CD14-positive monocyte (primary cell): ENCODE measurements around the gene NUTM2D. TPM values are rescaled to one million over a fixed set of nuclear protein-coding genes. Genes with fewer than 3 reads are reported as not detected.
A peak's percentile ranks its signal among the peaks of the same experiment; 100 is the strongest.
"Not testable (repeated sequence)": the region's sequence is repeated elsewhere in the genome, so short reads cannot be mapped to it uniquely, and the experiment has no call there.

Source experiments
- DNase-seq, 3 donors: peaks; one replicate each; pipeline ENCODE4 v3.0.0-alpha.2; 2011 to 2022
- H2AFZ ChIP-seq: 2 replicates; pipeline ENCODE4 v1.6.0; 2012; ENCODE audit warnings: mild to moderate bottlenecking, low read depth, low read length, inconsistent platforms; ENCODE audit not compliant: insufficient read depth, poor library complexity, severe bottlenecking
- H3K27ac ChIP-seq, 2 donors: 1 replicate in 1 of 2; 2 replicates in 1 of 2; pipeline ENCODE4 v1.5.1; 2012 to 2013; ENCODE audit warnings: low read length in 2 of 2, control low read depth in 1 of 2, inconsistent platforms in 1 of 2, low read depth in 1 of 2, mild to moderate bottlenecking in 1 of 2
- H3K27me3 ChIP-seq, 2 donors: one replicate each; pipeline versions ENCODE4 v1.6.0 to v1.6.1; 2011 to 2013; ENCODE audit warnings: low read length in 2 of 2; ENCODE audit not compliant: control insufficient read depth in 2 of 2, insufficient read depth in 2 of 2
- H3K36me3 ChIP-seq, 2 donors: replicated peaks in 1 of 2; 1 replicate in 1 of 2; 2 replicates in 1 of 2; pipeline versions ENCODE4 v1.5.1 to v1.6.1; 2012 to 2013; ENCODE audit warnings: low read length in 2 of 2, control low read depth in 1 of 2, inconsistent platforms in 1 of 2, mild to moderate bottlenecking in 1 of 2; ENCODE audit not compliant: insufficient read depth in 2 of 2, control insufficient read depth in 1 of 2
- H3K4me1 ChIP-seq, 2 donors: 1 replicate in 1 of 2; 2 replicates in 1 of 2; pipeline versions ENCODE4 v1.5.1 to v1.6.1; 2012 to 2013; ENCODE audit warnings: low read length in 2 of 2, control low read depth in 1 of 2, inconsistent platforms in 1 of 2, mild to moderate bottlenecking in 1 of 2, moderate library complexity in 1 of 2; ENCODE audit not compliant: insufficient read depth in 2 of 2, control insufficient read depth in 1 of 2
- H3K4me2 ChIP-seq: replicated peaks from 2 replicates; pipeline ENCODE3; 2012; ENCODE audit warnings: low read length, moderate library complexity, mild to moderate bottlenecking; ENCODE audit not compliant: poor library complexity, severe bottlenecking; ENCODE audit errors: extremely low read depth
- H3K4me3 ChIP-seq, 3 experiments: fragments of 200-600 bp in 1 of 3; sonication (generic) in 1 of 3; replicated peaks in 1 of 3; 1 replicate in 2 of 3; 2 replicates in 1 of 3; pipeline ENCODE4 v1.5.1; 2011 to 2013; ENCODE audit warnings: low read length in 3 of 3, mild to moderate bottlenecking in 3 of 3, control low read depth in 2 of 3, low read depth in 2 of 3, inconsistent platforms in 1 of 3, moderate library complexity in 1 of 3
- H3K79me2 ChIP-seq: 2 replicates; pipeline ENCODE4 v1.6.0; 2012; ENCODE audit warnings: mild to moderate bottlenecking, control low read depth, inconsistent platforms, low read length, moderate library complexity; ENCODE audit not compliant: insufficient read depth
- H3K9ac ChIP-seq: 2 replicates; pipeline ENCODE4 v1.6.0; 2017; ENCODE audit warnings: low read length, mild to moderate bottlenecking; ENCODE audit not compliant: insufficient read depth, poor library complexity, severe bottlenecking
- H3K9me3 ChIP-seq, 2 donors: replicated peaks in 1 of 2; 1 replicate in 1 of 2; 2 replicates in 1 of 2; pipeline versions ENCODE4 v1.5.1 to v1.6.1; 2012 to 2013; ENCODE audit warnings: low read length in 2 of 2, control low read depth in 1 of 2; ENCODE audit not compliant: control insufficient read depth in 1 of 2, insufficient read depth in 1 of 2
- H4K20me1 ChIP-seq: 2 replicates; pipeline ENCODE4 v1.6.0; 2012; ENCODE audit warnings: mild to moderate bottlenecking, low read length, control low read depth, moderate library complexity; ENCODE audit not compliant: insufficient read depth
- H3K27ac Mint-ChIP-seq, 7 donors: one replicate each; pipeline ENCODE4 v1.8.0; 2020; ENCODE audit warnings: mild to moderate bottlenecking in 7 of 7, mixed read lengths in 7 of 7, moderate library complexity in 6 of 7, inconsistent platforms in 2 of 7
- H3K27me3 Mint-ChIP-seq, 3 donors: one replicate each; pipeline ENCODE4 v1.8.0; 2021 to 2022; ENCODE audit warnings: low read depth in 3 of 3, mild to moderate bottlenecking in 3 of 3, mixed read lengths in 3 of 3, moderate library complexity in 3 of 3, inconsistent platforms in 1 of 3
- H3K36me3 Mint-ChIP-seq, 2 donors: one replicate each; pipeline ENCODE4 v1.8.0; 2020; ENCODE audit warnings: mixed read lengths in 2 of 2, inconsistent platforms in 1 of 2, mild to moderate bottlenecking in 1 of 2
- H3K4me1 Mint-ChIP-seq: one replicate; pipeline ENCODE4 v1.8.0; 2020; ENCODE audit warnings: mild to moderate bottlenecking, mixed read lengths
- H3K4me3 Mint-ChIP-seq, 2 donors: one replicate each; pipeline ENCODE4 v1.8.0; 2020; ENCODE audit warnings: mild to moderate bottlenecking in 2 of 2, mixed read lengths in 2 of 2, moderate library complexity in 1 of 2
- H3K9me3 Mint-ChIP-seq, 7 donors: one replicate each; pipeline ENCODE4 v1.8.0; 2020 to 2022; ENCODE audit warnings: mixed read lengths in 7 of 7, mild to moderate bottlenecking in 6 of 7, moderate library complexity in 6 of 7, inconsistent platforms in 2 of 7
- WGBS: methylation state at CpG from one replicate; pipeline ENCODE4 v1.1.5; 2013; ENCODE audit warnings: missing lambda C conversion rate; ENCODE audit not compliant: insufficient coverage; 5-methylcytosine and 5-hydroxymethylcytosine counted together
- intact Hi-C, 2 donors: fragments of 100-400 bp; cut with micrococcal nuclease; formaldehyde crosslinking; loops; one replicate each; pipeline versions ENCODE4 v1.15.0 to v1.15.1; 2023
- polyA plus RNA-seq, 3 donors: library from polyadenylated mRNA; depleted of rRNA in 1 of 3; unstranded in 2 of 3; stranded (reverse) in 1 of 3; fragments of 300-500 nt in 2 of 3; fragments of >200 nt in 1 of 3; fragmentation: Illumina TruSeq in 2 of 3; gene quantifications; 1 replicate in 2 of 3; 2 replicates in 1 of 3; pipeline ENCODE4 v1.2.3, GENCODE V29; 2012 to 2021

Gene NUTM2D
- polyA plus RNA-seq, 3 donors, result 0.03 to 3.3 TPM; not detected in 1

DNA sequence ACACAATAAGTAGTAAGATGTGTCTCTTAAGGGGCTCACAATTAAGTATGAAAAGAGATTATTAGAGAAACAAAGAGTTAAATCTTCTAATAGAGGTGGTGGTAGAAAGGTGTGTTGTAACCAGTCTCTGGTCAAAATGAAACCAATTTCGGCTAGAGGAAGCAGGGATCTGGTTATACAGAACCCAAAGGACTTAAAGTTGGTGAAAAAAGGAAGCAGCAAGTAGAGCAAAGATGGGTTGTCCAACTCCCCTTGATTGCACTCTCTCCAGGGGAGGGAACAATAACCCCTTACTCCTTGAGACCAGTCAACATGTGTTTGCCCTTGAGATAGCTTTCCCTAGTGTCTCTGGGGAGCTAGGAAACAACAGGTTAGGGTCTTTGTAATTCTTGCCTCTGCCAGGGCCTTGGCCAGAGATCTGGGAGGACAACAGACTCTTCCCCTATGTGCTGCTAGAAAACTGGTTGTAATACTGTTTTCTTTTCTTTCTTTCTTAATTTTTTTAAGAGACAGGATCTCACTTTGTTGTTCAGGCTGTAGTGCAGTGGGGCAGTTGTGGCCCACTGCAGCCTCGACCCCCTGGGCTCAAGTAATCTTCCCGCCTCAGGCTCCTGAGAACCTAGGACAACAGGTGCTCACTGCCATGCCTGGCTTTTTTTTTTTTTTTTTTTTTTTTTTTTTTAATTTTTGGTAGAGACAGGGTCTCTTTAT, 43.7 kb upstream of the NUTM2D start:
- DNase-seq, H3K36me3 Mint-ChIP-seq, H3K27me3 ChIP-seq, H3K36me3 ChIP-seq, H3K9me3 ChIP-seq, H3K9ac ChIP-seq, intact Hi-C loops, H3K27me3 Mint-ChIP-seq, H3K4me1 ChIP-seq, H3K79me2 ChIP-seq, H3K9me3 Mint-ChIP-seq, H2AFZ ChIP-seq, H3K4me3 ChIP-seq, H3K4me3 Mint-ChIP-seq, H3K4me2 ChIP-seq, H4K20me1 ChIP-seq: not testable (repeated sequence)
- WGBS, result no CpG with 5 or more reads among the region's 3 CpGs
- H3K27ac Mint-ChIP-seq, result peak overlapping the region in 2 of 7 donors; percentile 14 to 23
- H3K4me1 Mint-ChIP-seq, result peaks cover 13% of the 10 kb centered on the region
- peak overlapping the region in 1 of 2 donors; percentile 14 for H3K27ac ChIP-seq

DNA sequence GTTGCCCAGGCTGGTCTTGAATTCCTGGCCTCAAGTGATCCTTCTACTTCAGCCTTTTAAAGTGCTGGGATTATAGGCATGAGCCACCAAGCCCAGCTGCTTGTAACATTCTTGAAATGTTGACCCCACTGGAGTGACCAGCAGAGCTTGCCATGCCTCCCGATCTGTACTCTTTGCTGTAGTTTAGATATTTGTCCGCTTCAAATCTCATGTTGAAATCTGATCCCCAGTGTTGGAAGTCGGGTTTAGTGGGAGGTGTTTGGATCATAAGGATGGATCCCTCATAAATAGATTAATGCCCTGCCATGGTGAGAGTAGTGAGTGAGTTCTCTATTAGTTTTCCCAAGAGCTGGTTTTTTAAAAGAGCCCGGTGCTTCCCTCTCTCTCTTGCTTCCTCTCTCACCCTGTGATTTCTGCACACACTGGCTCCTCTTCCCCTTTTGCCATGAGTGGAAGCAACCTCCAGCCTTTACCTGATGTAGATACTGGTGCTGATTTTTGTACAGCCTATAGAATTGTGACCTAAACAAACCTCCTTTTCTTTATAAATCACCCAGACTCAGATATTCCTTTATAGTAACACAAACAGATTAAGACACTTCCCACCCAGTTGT, 43.1 kb upstream of the NUTM2D start:
- H3K27me3 Mint-ChIP-seq, H3K4me3 ChIP-seq, H3K4me3 Mint-ChIP-seq, H3K36me3 Mint-ChIP-seq, H3K79me2 ChIP-seq, H3K27ac ChIP-seq, H3K4me2 ChIP-seq, H3K4me1 ChIP-seq, H3K36me3 ChIP-seq, H3K9me3 ChIP-seq, H4K20me1 ChIP-seq, H2AFZ ChIP-seq, H3K9ac ChIP-seq, intact Hi-C loops, H3K27me3 ChIP-seq, H3K9me3 Mint-ChIP-seq: not testable (repeated sequence)
- DNase-seq, result peak in 2 of 3 donors; percentile 0 to 2
- WGBS, result no CpG with 5 or more reads among the region's 4 CpGs
- Mint-ChIP-seq H3K27ac (peak overlapping the region in 1 of 7 donors; percentile 50), H3K4me1 (peaks cover 13% of the 10 kb centered on the region)

DNA sequence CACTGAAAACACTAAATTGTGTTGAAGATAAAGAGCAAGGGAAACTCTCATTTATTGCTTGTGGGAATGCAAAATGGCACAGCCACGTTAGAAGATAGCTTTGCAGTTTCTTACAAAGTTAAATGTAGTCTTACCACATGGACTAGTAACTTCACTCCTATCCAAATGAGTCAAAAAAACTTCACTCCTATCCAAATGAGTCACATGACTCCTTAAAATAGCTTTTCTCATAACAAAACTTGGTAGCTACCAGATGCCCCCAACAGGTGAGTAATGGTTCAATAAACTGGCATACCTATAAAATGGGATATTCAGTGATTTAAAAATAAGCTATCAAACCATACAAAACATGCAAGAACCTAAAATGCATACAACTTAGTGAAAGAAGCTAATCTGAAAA, 36.0 kb upstream of the NUTM2D start:
- intact Hi-C loops, result not testable (repeated sequence)

GRCh38 chr10:87324559-87324958, 33.0 kb upstream of the NUTM2D start:
- DNase-seq, H3K4me3 ChIP-seq, H3K4me3 Mint-ChIP-seq, H3K9ac ChIP-seq, H3K27ac Mint-ChIP-seq, H3K9me3 Mint-ChIP-seq, intact Hi-C loops, H3K27me3 ChIP-seq, H2AFZ ChIP-seq, H3K27ac ChIP-seq, H3K79me2 ChIP-seq, H3K4me1 ChIP-seq, H3K9me3 ChIP-seq, H3K27me3 Mint-ChIP-seq, H3K36me3 ChIP-seq, H4K20me1 ChIP-seq, H3K4me1 Mint-ChIP-seq, H3K4me2 ChIP-seq: not testable (repeated sequence)
- peaks cover 13 to 20% of the 10 kb centered on the region in 2 donors for H3K36me3 Mint-ChIP-seq
- WGBS, result no CpG with 5 or more reads among the region's 5 CpGs

More for the DNA sequence above, 36.0 kb upstream of the NUTM2D start:
- not testable (repeated sequence) for H3K9me3 Mint-ChIP-seq, H3K9me3 ChIP-seq, H3K4me2 ChIP-seq, H3K27me3 ChIP-seq, H3K4me3 ChIP-seq, H3K4me3 Mint-ChIP-seq, H3K27ac Mint-ChIP-seq, H3K36me3 ChIP-seq, H3K4me1 ChIP-seq, H3K9ac ChIP-seq, H3K79me2 ChIP-seq, H2AFZ ChIP-seq, H3K4me1 Mint-ChIP-seq, H3K27me3 Mint-ChIP-seq, DNase-seq, H3K27ac ChIP-seq, H4K20me1 ChIP-seq
- no CpG with 5 or more reads among the region's 1 CpG for WGBS
- H3K36me3 Mint-ChIP-seq, result peaks cover 8 to 12% of the 10 kb centered on the region in 2 donors
